Mucosa of rectum (tissue), 2 donors: ENCODE data around the gene CDK14.
"Not testable (repeated sequence)": the region's sequence is repeated elsewhere in the genome, so short reads cannot be mapped to it uniquely, and the experiment has no call there.

Source experiments
- H3K27ac ChIP-seq, 2 donors: one replicate each; pipeline ENCODE4 v1.7.0; 2013; ENCODE audit warnings: inconsistent platforms in 2 of 2, low read depth in 2 of 2, low read length in 2 of 2
- H3K27me3 ChIP-seq, 2 donors: one replicate each; pipeline ENCODE4 v1.7.0; 2013; ENCODE audit warnings: low read length in 2 of 2; ENCODE audit not compliant: control insufficient read depth in 2 of 2, insufficient read depth in 2 of 2
- H3K36me3 ChIP-seq, 2 donors: one replicate each; pipeline ENCODE4 v1.7.0; 2013; ENCODE audit warnings: low read length in 2 of 2; ENCODE audit not compliant: control insufficient read depth in 2 of 2, insufficient read depth in 2 of 2
- H3K4me1 ChIP-seq, 2 donors: one replicate each; pipeline ENCODE4 v1.7.0; 2013; ENCODE audit warnings: low read length in 2 of 2, mild to moderate bottlenecking in 1 of 2; ENCODE audit not compliant: control insufficient read depth in 2 of 2, insufficient read depth in 2 of 2
- H3K4me3 ChIP-seq, 2 donors: one replicate each; pipeline ENCODE4 v1.7.0; 2013; ENCODE audit warnings: low read length in 2 of 2
- H3K9ac ChIP-seq, 2 donors: one replicate each; pipeline ENCODE4 v1.7.0; 2013; ENCODE audit warnings: low read length in 2 of 2, low read depth in 1 of 2, mild to moderate bottlenecking in 1 of 2
- H3K9me3 ChIP-seq, 2 donors: one replicate each; pipeline ENCODE4 v1.7.0; 2013; ENCODE audit warnings: low read length in 2 of 2; ENCODE audit not compliant: control insufficient read depth in 2 of 2
- donor health status: healthy.
- donor health status: Normal muscosa, but diverticular disease.

CDK14 gene

DNA sequence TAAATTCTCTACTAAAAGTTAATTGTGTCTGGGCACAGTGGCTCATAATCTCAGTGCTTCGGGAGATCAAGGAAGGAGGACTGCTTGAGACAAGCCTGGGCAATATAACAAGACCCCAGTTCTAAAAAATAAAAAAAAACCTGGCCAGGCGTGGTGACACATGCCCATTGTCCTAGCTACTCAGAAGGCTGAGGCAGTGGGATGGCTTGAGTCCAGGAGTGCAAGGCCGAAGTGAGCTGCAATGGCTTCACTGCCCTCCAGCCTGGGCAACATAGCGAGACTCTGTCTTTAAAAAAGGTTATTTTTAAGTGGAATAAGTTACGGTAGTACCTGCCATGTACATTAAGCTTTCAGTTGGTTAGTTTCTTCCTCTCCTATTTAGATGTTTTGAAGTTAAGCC, 28.9 kb downstream of the CDK14 start:
- Histone ChIP-seq H3K27ac (no peak overlapping the region), H3K27me3 (no peaks in the 10 kb centered on the region), H3K36me3 (no peaks in the 10 kb centered on the region), H3K9me3 (no peaks in the 10 kb centered on the region), H3K9ac (no peak overlapping the region), H3K4me3 (no peak overlapping the region), H3K4me1 (no peaks in the 10 kb centered on the region)

DNA sequence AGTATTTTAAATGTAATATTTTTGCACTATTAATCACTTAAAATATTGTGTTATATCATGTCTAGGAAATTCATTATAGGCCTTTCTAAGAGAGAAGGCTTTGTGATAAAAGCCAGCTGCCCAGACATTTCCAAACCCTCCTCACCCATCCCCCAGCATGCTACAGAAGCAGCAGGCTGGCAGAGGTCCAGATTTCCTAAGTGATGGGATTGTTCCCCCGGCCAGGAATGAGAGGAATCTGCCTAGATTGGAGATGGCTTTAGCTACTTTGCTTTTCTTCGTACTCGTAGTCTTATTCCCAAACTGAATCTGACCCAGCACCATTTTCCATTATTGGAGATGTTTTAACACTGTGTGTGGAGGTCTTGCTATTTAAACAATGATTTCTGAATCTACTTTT, 29.4 kb downstream of the CDK14 start:
- Histone ChIP-seq H3K4me3 (no peak overlapping the region), H3K27me3 (no peaks in the 10 kb centered on the region), H3K27ac (no peak overlapping the region), H3K4me1 (no peaks in the 10 kb centered on the region), H3K9me3 (no peaks in the 10 kb centered on the region), H3K9ac (no peak overlapping the region), H3K36me3 (no peaks in the 10 kb centered on the region)

DNA sequence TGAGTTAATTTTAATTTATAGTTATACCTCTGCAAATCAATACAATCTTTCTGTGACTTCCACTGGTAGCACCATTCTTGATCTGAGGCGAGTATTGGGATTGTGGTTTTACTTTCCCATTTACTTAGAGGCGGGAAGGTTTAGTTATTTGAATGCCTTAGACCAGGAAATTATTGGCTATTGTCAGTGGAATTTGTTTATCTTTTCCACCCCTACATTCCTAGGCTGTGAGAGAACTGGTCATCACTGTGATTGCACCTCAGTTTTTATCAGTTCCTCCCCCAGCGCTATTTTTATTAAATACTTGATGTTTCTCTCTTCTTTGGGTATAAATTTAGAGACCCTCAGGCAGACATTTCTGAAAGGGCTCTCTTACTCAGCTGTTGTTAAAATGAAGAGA, 29.9 kb downstream of the CDK14 start:
- Histone ChIP-seq H3K27ac (no peak overlapping the region), H3K4me3 (no peak overlapping the region), H3K27me3 (no peaks in the 10 kb centered on the region), H3K4me1 (no peaks in the 10 kb centered on the region), H3K9ac (no peak overlapping the region), H3K36me3 (no peaks in the 10 kb centered on the region), H3K9me3 (no peaks in the 10 kb centered on the region)

DNA sequence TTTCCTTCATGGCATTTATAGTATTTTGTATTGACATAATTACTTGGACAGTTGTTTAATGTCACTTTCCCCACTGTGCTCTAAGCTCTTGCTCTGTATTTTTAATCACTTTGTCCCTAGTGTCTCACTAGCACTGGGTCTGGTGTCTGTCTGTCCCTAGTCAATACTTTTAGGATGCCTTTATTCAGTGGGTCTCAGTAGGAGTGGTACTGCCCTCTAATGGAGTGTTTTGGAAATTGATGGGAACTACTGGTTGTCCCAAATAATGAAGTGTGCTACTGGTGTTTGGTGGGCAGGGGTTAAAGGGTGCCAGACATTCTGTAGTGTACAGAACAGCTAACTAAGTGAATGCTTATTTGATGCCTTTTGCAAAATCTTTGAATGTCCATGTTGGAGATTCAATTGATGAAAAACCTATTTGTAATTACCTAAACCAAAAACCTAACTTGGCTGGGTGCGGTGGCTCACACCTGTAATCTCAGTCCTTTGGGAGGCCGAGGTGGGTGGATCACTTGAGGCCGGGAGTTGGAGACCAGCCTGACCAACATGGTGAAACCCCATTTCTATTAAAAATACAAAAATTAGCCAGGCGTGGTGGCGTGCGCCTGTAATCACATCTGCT, 33.3 kb downstream of the CDK14 start:
- no peak overlapping the region for H3K27ac ChIP-seq
- no peaks in the 10 kb centered on the region for H3K36me3 ChIP-seq
- no peak overlapping the region for H3K9ac ChIP-seq
- H3K4me1 ChIP-seq: no peaks in the 10 kb centered on the region
- H3K27me3 ChIP-seq: no peaks in the 10 kb centered on the region
- no peak overlapping the region for H3K4me3 ChIP-seq
- H3K9me3 ChIP-seq: no peaks in the 10 kb centered on the region

DNA sequence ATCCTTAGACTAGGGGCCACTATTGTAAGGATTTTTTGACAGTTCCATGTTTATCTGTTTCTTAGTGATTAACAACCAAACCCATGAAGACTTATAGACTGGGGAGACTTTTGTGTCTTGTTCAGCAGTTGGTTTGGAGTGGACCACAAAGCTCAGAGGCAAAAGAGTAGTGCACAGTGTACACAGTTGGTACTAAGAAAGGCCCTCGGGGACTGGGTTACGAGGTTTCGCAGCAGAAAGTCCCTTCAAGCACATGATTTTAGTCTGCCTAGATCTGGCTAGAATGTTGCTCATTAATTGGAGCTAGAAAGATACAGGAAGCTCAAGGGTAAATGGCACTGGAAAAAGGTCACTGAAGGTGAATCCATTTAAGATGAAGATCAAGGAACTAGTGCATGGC, 35.4 kb downstream of the CDK14 start:
- H3K4me1 ChIP-seq: no peaks in the 10 kb centered on the region
- H3K27me3 ChIP-seq: no peaks in the 10 kb centered on the region
- H3K9me3 ChIP-seq: no peaks in the 10 kb centered on the region
- no peak overlapping the region for H3K27ac ChIP-seq
- H3K4me3 ChIP-seq: no peak overlapping the region
- no peak overlapping the region for H3K9ac ChIP-seq
- no peaks in the 10 kb centered on the region for H3K36me3 ChIP-seq

DNA sequence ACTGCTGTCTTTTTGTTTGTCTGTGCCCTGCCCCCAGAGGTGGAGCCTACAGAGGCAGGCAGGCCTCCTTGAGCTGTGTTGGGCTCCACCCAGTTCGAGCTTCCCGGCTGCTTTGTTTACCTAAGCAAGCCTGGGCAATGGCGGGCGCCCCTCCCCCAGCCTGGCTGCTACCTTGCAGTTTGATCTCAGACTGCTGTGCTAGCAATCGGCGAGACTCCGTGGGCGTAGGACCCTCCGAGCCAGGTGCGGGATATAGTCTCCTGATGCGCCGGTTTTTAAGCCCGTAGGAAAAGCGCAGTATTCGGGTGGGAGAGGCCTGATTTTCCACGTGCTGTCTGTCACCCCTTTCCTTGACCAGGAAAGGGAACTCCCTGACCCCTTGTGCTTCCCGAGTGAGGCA, 43.6 kb downstream of the CDK14 start:
- not testable (repeated sequence) for H3K36me3 ChIP-seq, H3K4me3 ChIP-seq, H3K4me1 ChIP-seq, H3K27me3 ChIP-seq, H3K27ac ChIP-seq, H3K9me3 ChIP-seq, H3K9ac ChIP-seq

DNA sequence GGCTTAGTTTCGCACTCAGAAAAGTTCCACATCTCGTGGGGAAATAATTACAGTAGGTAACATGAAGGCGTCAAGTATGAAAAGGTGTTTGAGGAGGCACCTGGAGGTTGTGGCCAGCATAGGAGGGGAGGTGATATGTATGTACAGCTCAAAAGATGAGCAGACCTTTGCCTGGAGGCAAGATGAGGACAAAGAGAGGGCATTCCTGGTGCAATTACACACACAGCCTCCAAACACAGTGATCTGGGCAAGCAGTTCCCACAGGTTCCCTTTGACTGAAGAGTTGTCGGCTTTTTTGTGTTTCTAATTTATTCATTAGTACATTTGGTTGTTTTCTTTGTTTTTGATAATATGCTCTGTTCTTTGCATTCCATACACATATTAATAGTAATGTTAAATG, 46.9 kb downstream of the CDK14 start:
- no peaks in the 10 kb centered on the region for H3K4me1 ChIP-seq
- no peaks in the 10 kb centered on the region for H3K36me3 ChIP-seq
- no peaks in the 10 kb centered on the region for H3K27me3 ChIP-seq
- no peaks in the 10 kb centered on the region for H3K9me3 ChIP-seq
- H3K9ac ChIP-seq: no peak overlapping the region
- H3K27ac ChIP-seq: no peak overlapping the region
- no peak overlapping the region for H3K4me3 ChIP-seq

DNA sequence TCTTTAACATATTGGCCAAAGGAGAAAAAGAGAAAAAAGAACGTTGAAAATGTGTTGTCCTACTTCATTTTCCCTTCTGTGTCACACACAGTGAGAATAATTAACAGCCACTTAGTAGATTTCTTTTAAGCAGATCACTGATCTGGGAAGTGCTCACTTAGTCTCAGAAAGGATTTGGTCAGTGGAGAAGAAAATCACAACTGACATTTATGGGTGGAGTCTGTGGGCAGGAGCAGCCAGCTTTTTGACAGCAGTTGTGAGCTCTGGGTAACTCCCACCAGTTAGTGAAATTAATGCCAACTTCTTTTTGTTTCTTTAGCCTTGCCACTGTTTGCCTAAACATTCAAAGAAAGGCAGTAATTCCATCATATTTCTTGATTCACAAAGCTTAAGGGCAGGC, 49.7 kb downstream of the CDK14 start:
- H3K27ac ChIP-seq: no peak overlapping the region
- no peak overlapping the region for H3K4me3 ChIP-seq
- no peaks in the 10 kb centered on the region for H3K9me3 ChIP-seq
- no peak overlapping the region for H3K9ac ChIP-seq
- H3K36me3 ChIP-seq: no peaks in the 10 kb centered on the region
- no peaks in the 10 kb centered on the region for H3K4me1 ChIP-seq
- H3K27me3 ChIP-seq: no peaks in the 10 kb centered on the region

DNA sequence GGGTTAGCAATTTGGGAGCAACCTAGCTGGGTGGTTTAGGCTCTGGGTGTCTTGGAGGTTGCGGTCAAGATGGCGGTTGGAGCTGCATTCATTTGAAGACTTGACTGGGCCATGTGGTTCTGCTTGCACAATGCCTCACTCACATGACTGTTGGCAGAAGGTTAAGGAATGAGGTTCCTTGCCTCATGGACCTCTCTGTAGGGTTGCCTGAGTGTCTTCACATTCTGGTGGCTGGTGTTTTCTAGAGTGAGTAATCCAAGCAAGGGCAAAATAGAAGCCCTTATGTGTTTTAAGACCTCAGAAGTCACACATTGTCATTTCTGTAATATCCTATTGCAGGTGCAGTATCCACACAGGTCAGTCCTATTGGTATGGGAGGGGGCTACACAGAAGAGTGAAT, 52.0 kb downstream of the CDK14 start:
- no peaks in the 10 kb centered on the region for H3K4me1 ChIP-seq
- no peaks in the 10 kb centered on the region for H3K9me3 ChIP-seq
- H3K4me3 ChIP-seq: no peak overlapping the region
- no peak overlapping the region for H3K27ac ChIP-seq
- H3K27me3 ChIP-seq: no peaks in the 10 kb centered on the region
- H3K9ac ChIP-seq: no peak overlapping the region
- H3K36me3 ChIP-seq: no peaks in the 10 kb centered on the region

DNA sequence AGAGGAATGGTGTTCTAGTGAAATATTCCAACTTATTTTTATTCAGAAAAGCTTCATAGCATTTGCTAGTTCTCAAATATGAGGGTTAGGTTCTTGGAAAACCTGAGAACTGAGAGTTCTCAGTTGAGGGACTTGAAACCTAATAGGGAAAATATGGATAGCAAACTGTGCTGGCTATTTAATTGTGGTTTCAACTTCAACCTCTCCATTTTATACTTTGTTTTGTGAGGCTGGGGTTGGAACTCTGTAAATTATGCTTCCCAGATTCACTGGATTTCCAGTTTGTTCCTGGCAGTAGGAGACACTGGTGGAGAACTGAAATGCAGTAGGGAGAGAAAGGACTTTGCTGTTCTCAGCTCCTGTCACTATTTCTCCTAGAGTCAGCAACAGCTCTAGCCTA, 52.7 kb downstream of the CDK14 start:
- H3K9me3 ChIP-seq: no peaks in the 10 kb centered on the region
- no peak overlapping the region for H3K27ac ChIP-seq
- no peaks in the 10 kb centered on the region for H3K4me1 ChIP-seq
- H3K9ac ChIP-seq: no peak overlapping the region
- no peak overlapping the region for H3K4me3 ChIP-seq
- no peaks in the 10 kb centered on the region for H3K36me3 ChIP-seq
- no peaks in the 10 kb centered on the region for H3K27me3 ChIP-seq
